Endodermal cell (in vitro differentiated cells): ENCODE data around the gene IARS2. TPM values are rescaled to one million over a fixed set of nuclear protein-coding genes. Genes with fewer than 3 reads are reported as not detected.

ENCODE experiments used
- DNase-seq: peaks from one replicate; pipeline ENCODE4 v3.0.0-alpha.2; 2017
- H3K27ac ChIP-seq: 2 replicates; pipeline ENCODE4 v1.5.1; 2013; ENCODE audit warnings: mild to moderate bottlenecking, low read depth, low read length, moderate library complexity
- H3K27me3 ChIP-seq: 2 replicates; pipeline ENCODE4 v1.6.1; 2013; ENCODE audit warnings: mild to moderate bottlenecking, low read length, moderate library complexity; ENCODE audit not compliant: insufficient read depth, control insufficient read depth, poor library complexity, severe bottlenecking
- H3K36me3 ChIP-seq: 2 replicates; pipeline ENCODE4 v1.7.0; 2013; ENCODE audit warnings: mild to moderate bottlenecking, low read length, moderate library complexity; ENCODE audit not compliant: control insufficient read depth, insufficient read depth
- H3K4me1 ChIP-seq: one replicate; pipeline ENCODE4 v1.7.0; 2013; ENCODE audit warnings: low read length; ENCODE audit not compliant: control insufficient read depth, insufficient read depth
- H3K4me3 ChIP-seq: 2 replicates; pipeline ENCODE4 v1.5.1; 2013; ENCODE audit warnings: mild to moderate bottlenecking, low read length, moderate library complexity
- H3K9ac ChIP-seq: 2 replicates; pipeline ENCODE4 v1.6.1; 2013; ENCODE audit warnings: mild to moderate bottlenecking, low read length, moderate library complexity; ENCODE audit not compliant: poor library complexity, severe bottlenecking; ENCODE audit errors: extremely low read depth
- H3K9me3 ChIP-seq: 2 replicates; pipeline ENCODE4 v1.6.1; 2013; ENCODE audit warnings: mild to moderate bottlenecking, low read length, moderate library complexity; ENCODE audit not compliant: control insufficient read depth
- H3K27ac Mint-ChIP-seq: 2 replicates; pipeline ENCODE4 v1.8.0; 2020; ENCODE audit warnings: mixed read lengths
- H3K27me3 Mint-ChIP-seq: 2 replicates; pipeline ENCODE4 v1.8.0; 2021; ENCODE audit warnings: mild to moderate bottlenecking, mixed read lengths; ENCODE audit not compliant: insufficient read depth
- H3K36me3 Mint-ChIP-seq: 2 replicates; pipeline ENCODE4 v1.8.0; 2020; ENCODE audit warnings: low read depth, mixed read lengths
- H3K4me1 Mint-ChIP-seq: 2 replicates; pipeline ENCODE4 v1.8.0; 2020; ENCODE audit warnings: mixed read lengths
- H3K4me3 Mint-ChIP-seq: 2 replicates; pipeline ENCODE4 v1.8.0; 2020; ENCODE audit warnings: mild to moderate bottlenecking, moderate library complexity, mixed read lengths
- H3K9me3 Mint-ChIP-seq: 2 replicates; pipeline ENCODE4 v1.8.0; 2020; ENCODE audit warnings: mild to moderate bottlenecking, mixed read lengths
- WGBS, 2 experiments: methylation state at CpG; one replicate each; pipeline versions ENCODE4 v1.1.5 to v1.1.7; 2013; ENCODE audit warnings: missing lambda C conversion rate in 2 of 2, mixed read lengths in 1 of 2; ENCODE audit not compliant: insufficient coverage in 1 of 2, insufficient read length in 1 of 2; 5-methylcytosine and 5-hydroxymethylcytosine counted together
- long read RNA-seq, 4 experiments: library from polyadenylated mRNA in 2 of 4; library from RNA in 1 of 4; library from capped mRNA in 1 of 4; stranded (forward) in 3 of 4; unstranded in 1 of 4; transcript quantifications; one replicate each; pipeline ENCODE4 v2.0.0, GENCODE V29; 2020 to 2021; ENCODE audit warnings: inconsistent platforms in 1 of 4
- polyA plus RNA-seq, 2 experiments: library from polyadenylated mRNA; stranded (reverse); fragments of 50-300 nt; gene quantifications; one replicate each; pipeline ENCODE4 v1.2.3, GENCODE V29; 2013
- total RNA-seq, 2 donors: library from RNA; stranded (reverse); fragmentation: NEBNext Ultra II Directional in 1 of 2; extraction: Animal tissue kit (Norgen Biotek cat#: 25700) in 1 of 2; gene quantifications; 2 replicates in 1 of 2; 3 replicates in 1 of 2; pipeline ENCODE4 v1.2.1, GENCODE V29; 2021
- TF ChIP-seq, protein P1 (sequence below): fragments of 200-600 bp; sonication (generic); conservative IDR thresholded peaks from 2 replicates; pipeline ENCODE4 v1.5.0; 2021; ENCODE audit warnings: antibody characterized with exemption, mild to moderate bottlenecking

IARS2 gene
- 10 to 100 TPM; 78.2 to 89.4 TPM for total RNA-seq
- 65.3 TPM for polyA plus RNA-seq (2013, experiment 1 of 2)
- 62.8 TPM for polyA plus RNA-seq (2013, experiment 2 of 2)
- long read RNA-seq, experiment 1, transcript IARS2-201 (23 exons, 3,560 nt): major isoform, 23 of 58 reads
- long read RNA-seq, experiment 1, partial matches to known transcripts: 25 of 58 reads
- long read RNA-seq, experiment 1, other reads (novel, unspliced or antisense): 10 of 58 reads
- long read RNA-seq, experiment 2, transcript IARS2-201 (23 exons, 3,560 nt): major isoform, 159 of 183 reads
- long read RNA-seq, experiment 2, partial matches to known transcripts: 18 of 183 reads
- long read RNA-seq, experiment 2, other reads (novel, unspliced or antisense): 6 of 183 reads
- long read RNA-seq, experiment 3, transcript IARS2-201 (23 exons, 3,560 nt): major isoform, 649 of 690 reads
- long read RNA-seq, experiment 3, partial matches to known transcripts: 23 of 690 reads
- long read RNA-seq, experiment 3, other reads (novel, unspliced or antisense): 18 of 690 reads
- long read RNA-seq, experiment 4, transcript IARS2-201 (23 exons, 3,560 nt): major isoform, 13 of 162 reads
- long read RNA-seq, experiment 4, partial matches to known transcripts: 146 of 162 reads
- long read RNA-seq, experiment 4, other reads (novel, unspliced or antisense): 3 of 162 reads

GRCh38 chr1:220094016-220094911, at the start of gene IARS2:
Gene IARS2, plus strand, starts transcription at chr1:220094132. Its CDS starts 85 bp downstream, at chr1:220094217.
- peaks cover 20% of the 10 kb centered on the region for H3K36me3 ChIP-seq
- DNase-seq: peak; percentile 95
- peak within 1 kb of the TSS; percentile 18 for H3K9ac ChIP-seq
- Mint-ChIP-seq H3K4me3 (peak within 1 kb of the TSS; percentile 72), H3K9me3 (no peaks in the 10 kb centered on the region), H3K4me1 (no peaks in the 10 kb centered on the region), H3K27ac (no peak within 1 kb of the TSS), H3K27me3 (no peaks in the 10 kb centered on the region), H3K36me3 (peaks cover 23% of the 10 kb centered on the region)
- no peaks in the 10 kb centered on the region for H3K4me1 ChIP-seq
- WGBS, 2 experiments: 3 to 5% methylated on average over 36 to 73 of the region's 73 CpGs
- H3K4me3 ChIP-seq: peak within 1 kb of the TSS; percentile 88
- no peaks in the 10 kb centered on the region for H3K27me3 ChIP-seq
- no peaks in the 10 kb centered on the region for H3K9me3 ChIP-seq
- H3K27ac ChIP-seq: no peak within 1 kb of the TSS
- TF ChIP-seq, protein P1, sequence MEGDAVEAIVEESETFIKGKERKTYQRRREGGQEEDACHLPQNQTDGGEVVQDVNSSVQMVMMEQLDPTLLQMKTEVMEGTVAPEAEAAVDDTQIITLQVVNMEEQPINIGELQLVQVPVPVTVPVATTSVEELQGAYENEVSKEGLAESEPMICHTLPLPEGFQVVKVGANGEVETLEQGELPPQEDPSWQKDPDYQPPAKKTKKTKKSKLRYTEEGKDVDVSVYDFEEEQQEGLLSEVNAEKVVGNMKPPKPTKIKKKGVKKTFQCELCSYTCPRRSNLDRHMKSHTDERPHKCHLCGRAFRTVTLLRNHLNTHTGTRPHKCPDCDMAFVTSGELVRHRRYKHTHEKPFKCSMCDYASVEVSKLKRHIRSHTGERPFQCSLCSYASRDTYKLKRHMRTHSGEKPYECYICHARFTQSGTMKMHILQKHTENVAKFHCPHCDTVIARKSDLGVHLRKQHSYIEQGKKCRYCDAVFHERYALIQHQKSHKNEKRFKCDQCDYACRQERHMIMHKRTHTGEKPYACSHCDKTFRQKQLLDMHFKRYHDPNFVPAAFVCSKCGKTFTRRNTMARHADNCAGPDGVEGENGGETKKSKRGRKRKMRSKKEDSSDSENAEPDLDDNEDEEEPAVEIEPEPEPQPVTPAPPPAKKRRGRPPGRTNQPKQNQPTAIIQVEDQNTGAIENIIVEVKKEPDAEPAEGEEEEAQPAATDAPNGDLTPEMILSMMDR: no peak

DNA sequence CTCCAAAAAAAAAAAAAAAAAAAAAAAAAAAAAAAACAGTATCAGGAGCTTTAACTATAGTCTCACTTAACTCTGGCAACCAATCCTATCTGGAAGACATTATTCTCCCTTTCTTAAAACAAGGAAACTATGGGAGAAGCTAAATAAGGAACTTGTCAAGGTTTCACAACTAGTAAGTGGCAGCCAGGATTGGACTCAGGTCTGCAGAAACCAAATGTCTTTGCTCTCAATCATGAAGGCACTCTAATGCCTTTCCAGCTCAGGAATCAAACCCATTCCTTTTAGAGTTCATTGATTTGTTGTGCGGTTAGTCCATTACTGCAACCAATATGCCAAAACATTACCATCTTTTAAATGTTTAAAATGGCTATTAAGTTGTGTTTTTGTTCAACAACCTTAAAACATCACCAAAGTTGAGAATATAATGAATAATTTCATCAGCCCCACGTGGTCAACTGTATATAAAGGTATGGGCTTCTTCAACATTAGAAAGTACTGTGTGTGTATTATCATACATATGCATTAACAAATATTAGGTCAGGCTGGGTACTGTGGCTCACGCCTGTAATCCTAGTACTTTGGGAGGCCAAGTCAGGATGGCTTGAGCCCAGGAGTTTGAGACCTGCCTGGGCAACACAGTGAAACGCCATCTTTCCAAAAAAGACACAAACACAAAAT, 49.1 kb upstream of the IARS2 start:
- H3K27ac Mint-ChIP-seq: no peak overlapping the region
- Histone ChIP-seq H3K4me3 (peak overlapping the region; percentile 87), H3K4me1 (no peaks in the 10 kb centered on the region)

More for the DNA sequence above, 49.1 kb upstream of the IARS2 start:
- Histone ChIP-seq H3K27ac (no peak overlapping the region), H3K9me3 (no peaks in the 10 kb centered on the region), H3K36me3 (peaks cover 5% of the 10 kb centered on the region), H3K27me3 (no peaks in the 10 kb centered on the region), H3K9ac (no peak overlapping the region)
- Mint-ChIP-seq H3K9me3 (no peaks in the 10 kb centered on the region), H3K27me3 (no peaks in the 10 kb centered on the region), H3K4me1 (peaks cover 7% of the 10 kb centered on the region), H3K36me3 (peaks cover 6% of the 10 kb centered on the region), H3K4me3 (peak overlapping the region; percentile 96)
- TF ChIP-seq, protein P1: no peak
- DNase-seq: no peak
- WGBS, 2 experiments: 91% methylated on average over 3 of the region's 4 CpGs; no CpG with 5 or more reads in 1 of the 2 experiments
